ENCODE measurements around the gene EPHB3. TPM values are rescaled to one million over a fixed set of nuclear protein-coding genes. Genes with fewer than 3 reads are reported as not detected.

Gene EPHB3
- total and polyA plus RNA-seq, 8 donors, result 2.9 to 33.3 (median 22.7) TPM

DNA sequence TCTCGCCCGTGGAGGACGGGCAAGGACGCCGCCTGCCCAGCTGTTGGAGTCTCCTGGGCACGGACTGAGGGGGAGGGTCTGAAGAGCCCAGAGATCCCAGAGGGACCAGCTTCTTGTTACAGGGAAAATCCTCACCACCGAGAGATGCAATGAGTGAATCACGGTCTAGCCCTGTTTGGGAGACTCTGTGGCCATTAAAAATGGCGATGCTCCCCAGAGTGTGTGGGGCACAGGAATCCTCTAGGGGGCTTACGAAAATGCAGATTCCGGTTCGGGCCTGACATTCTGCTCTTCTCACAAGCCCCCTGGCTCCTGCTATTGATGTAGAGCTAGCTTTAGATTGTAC lies 35.5 kb upstream of the EPHB3 start:
- intact Hi-C loops (cut with DNase I; ENCODE audit: low total_unique reads), result no loop called here
- no peaks in the 10 kb centered on the region for H3K36me3 ChIP-seq
- TF ChIP-seq POLR2A (IDR thresholded peaks at IDR 0.05), result no peak
- no peak for TF ChIP-seq POLR2AphosphoS5 (IDR thresholded peaks at IDR 0.05)
- TF ChIP-seq, protein P1, sequence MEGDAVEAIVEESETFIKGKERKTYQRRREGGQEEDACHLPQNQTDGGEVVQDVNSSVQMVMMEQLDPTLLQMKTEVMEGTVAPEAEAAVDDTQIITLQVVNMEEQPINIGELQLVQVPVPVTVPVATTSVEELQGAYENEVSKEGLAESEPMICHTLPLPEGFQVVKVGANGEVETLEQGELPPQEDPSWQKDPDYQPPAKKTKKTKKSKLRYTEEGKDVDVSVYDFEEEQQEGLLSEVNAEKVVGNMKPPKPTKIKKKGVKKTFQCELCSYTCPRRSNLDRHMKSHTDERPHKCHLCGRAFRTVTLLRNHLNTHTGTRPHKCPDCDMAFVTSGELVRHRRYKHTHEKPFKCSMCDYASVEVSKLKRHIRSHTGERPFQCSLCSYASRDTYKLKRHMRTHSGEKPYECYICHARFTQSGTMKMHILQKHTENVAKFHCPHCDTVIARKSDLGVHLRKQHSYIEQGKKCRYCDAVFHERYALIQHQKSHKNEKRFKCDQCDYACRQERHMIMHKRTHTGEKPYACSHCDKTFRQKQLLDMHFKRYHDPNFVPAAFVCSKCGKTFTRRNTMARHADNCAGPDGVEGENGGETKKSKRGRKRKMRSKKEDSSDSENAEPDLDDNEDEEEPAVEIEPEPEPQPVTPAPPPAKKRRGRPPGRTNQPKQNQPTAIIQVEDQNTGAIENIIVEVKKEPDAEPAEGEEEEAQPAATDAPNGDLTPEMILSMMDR (IDR thresholded peaks at IDR 0.05), result no peak
- TF ChIP-seq EP300 (IDR thresholded peaks at IDR 0.05), result no peak
- H3K27me3 ChIP-seq, result peaks cover 0 to 92% (median 44%) of the 10 kb centered on the region in 3 donors
- peak overlapping the region in 3 of 5 donors; percentile 36 to 73 (median 68) for H3K27ac ChIP-seq
- no peak for DNase-seq
- peaks cover 11 to 24% (median 16%) of the 10 kb centered on the region in 4 donors for H3K4me1 ChIP-seq
- H3K9me3 ChIP-seq, result no peaks in the 10 kb centered on the region
- H3K4me3 ChIP-seq, result peak overlapping the region; percentile 47 to 57 (median 50)
- WGBS, 5 donors, result 6 to 23% (median 19%) methylated on average over 12 of the region's 12 CpGs

GRCh38 chr3:184531626-184532280 lies 29.8 kb upstream of the EPHB3 start:
- H3K9me3 ChIP-seq, result no peaks in the 10 kb centered on the region
- TF ChIP-seq, protein P1 (IDR thresholded peaks at IDR 0.05), result no peak
- TF ChIP-seq POLR2AphosphoS5 (IDR thresholded peaks at IDR 0.05) (no peak), EP300 (IDR thresholded peaks at IDR 0.05) (no peak), POLR2A (IDR thresholded peaks at IDR 0.05) (no peak)
- intact Hi-C loops (cut with DNase I; ENCODE audit: low total_unique reads), result no loop called here
- no peak overlapping the region for H3K27ac ChIP-seq
- H3K36me3 ChIP-seq, result no peaks in the 10 kb centered on the region
- WGBS, 5 donors, result 54 to 65% (median 60%) methylated on average over 8 of the region's 8 CpGs
- DNase-seq, result no peak
- H3K27me3 ChIP-seq, result peaks cover 0 to 59% (median 10%) of the 10 kb centered on the region in 3 donors
- H3K4me3 ChIP-seq, result no peak overlapping the region
- H3K4me1 ChIP-seq, result no peaks in the 10 kb centered on the region

GRCh38 chr3:184532940-184533732 lies 28.4 kb upstream of the EPHB3 start:
- TF ChIP-seq EP300 (IDR thresholded peaks at IDR 0.05) (no peak), POLR2AphosphoS5 (IDR thresholded peaks at IDR 0.05) (no peak), POLR2A (IDR thresholded peaks at IDR 0.05) (no peak)
- TF ChIP-seq, protein P1 (IDR thresholded peaks at IDR 0.05), result no peak
- intact Hi-C loops (cut with DNase I; ENCODE audit: low total_unique reads), result no loop called here
- no peaks in the 10 kb centered on the region for H3K4me1 ChIP-seq
- WGBS, 5 donors, result 79 to 86% (median 84%) methylated on average over 8 of the region's 8 CpGs
- no peak overlapping the region for H3K4me3 ChIP-seq
- no peak for DNase-seq
- H3K36me3 ChIP-seq, result no peaks in the 10 kb centered on the region
- H3K27me3 ChIP-seq, result peaks cover 0 to 48% (median 8%) of the 10 kb centered on the region in 3 donors
- no peaks in the 10 kb centered on the region for H3K9me3 ChIP-seq
- no peak overlapping the region for H3K27ac ChIP-seq

DNA sequence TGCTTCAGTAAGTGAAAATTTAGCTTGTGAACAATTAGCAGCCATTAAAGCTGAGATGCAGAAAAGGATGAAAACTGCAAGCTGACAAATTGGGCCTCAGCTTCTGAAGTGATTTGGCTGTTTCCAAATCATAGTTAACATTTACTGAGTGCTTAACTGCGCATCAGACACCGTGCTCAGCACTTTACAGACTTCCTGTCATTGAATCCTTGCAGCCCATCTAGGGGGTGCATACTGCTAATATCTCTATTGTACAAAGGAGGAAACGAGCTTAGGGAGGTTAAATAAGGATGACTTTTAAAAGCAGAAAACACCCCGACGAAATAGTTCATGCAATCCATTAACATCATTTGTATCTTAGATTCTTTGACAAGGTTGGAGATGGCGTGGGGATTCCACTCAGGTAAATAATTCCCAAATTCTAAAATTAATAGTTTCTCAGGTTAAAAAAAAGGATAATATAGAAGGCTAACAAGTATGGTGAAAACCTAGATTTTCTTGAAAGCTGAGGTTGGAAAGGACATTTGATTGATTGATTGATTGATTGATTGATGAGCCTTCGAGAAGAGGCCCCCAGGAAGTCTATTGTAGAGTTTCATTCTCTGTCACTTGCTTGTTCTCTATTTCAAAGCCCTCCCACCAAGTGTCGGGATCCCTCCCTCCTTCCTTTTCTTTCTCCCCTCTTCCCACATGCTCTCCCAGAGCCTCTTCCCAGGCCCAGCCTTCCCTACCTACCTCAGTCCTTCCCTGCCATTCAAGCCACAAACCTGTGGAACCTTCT lies 23.5 kb upstream of the EPHB3 start:
- Histone ChIP-seq H3K4me1 (no peaks in the 10 kb centered on the region), H3K4me3 (no peak overlapping the region), H3K36me3 (no peaks in the 10 kb centered on the region), H3K9me3 (no peaks in the 10 kb centered on the region), H3K27ac (no peak overlapping the region), H3K27me3 (peaks cover 0 to 47% (median 5%) of the 10 kb centered on the region in 3 donors)
- intact Hi-C loops (cut with DNase I; ENCODE audit: low total_unique reads), result no loop called here
- TF ChIP-seq, protein P1 (IDR thresholded peaks at IDR 0.05), result no peak
- TF ChIP-seq EP300 (IDR thresholded peaks at IDR 0.05) (no peak), POLR2AphosphoS5 (IDR thresholded peaks at IDR 0.05) (no peak), POLR2A (IDR thresholded peaks at IDR 0.05) (no peak)
- DNase-seq, result no peak
- WGBS, 5 donors, result 53 to 71% (median 62%) methylated on average over 8 of the region's 8 CpGs
